ENCODE measurements around the gene CFL1.

Gene CFL1

DNA sequence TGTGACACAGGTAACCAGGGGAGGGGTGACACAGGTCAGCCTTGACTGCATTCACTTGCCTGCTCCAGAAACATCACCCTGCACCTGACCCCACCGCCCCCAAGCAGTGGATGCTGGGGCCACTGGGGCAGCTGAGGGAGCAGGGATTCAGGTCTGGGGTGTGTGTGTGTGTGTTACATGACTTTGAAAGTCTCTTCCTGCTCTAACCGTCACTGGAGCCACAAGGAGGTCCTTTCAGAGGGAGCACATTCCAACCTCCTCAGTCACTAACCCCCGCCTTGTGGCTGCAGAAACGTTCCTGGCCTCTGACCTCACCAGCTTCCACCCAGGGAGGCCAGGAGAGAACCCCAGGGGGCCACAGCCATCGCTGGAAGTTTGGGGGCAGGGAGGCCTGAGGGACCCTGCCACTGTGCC is 45.1 kb upstream of the CFL1 start:
- H3K4me3 ChIP-seq (ENCODE audit: low read length, poor library complexity, severe bottlenecking), result no peak overlapping the region
- H3K9me3 ChIP-seq (ENCODE audit: insufficient read depth, low read depth, low read length), result no peaks in the 10 kb centered on the region
- H3K9ac ChIP-seq (ENCODE audit: low read depth, low read length, poor library complexity, severe bottlenecking), result peak overlapping the region; percentile 35
- H3K4me1 ChIP-seq (ENCODE audit: insufficient read depth, low read length, poor library complexity, severe bottlenecking), result peaks cover 7% of the 10 kb centered on the region
- no peaks in the 10 kb centered on the region for H3K9me2 ChIP-seq (replicated peaks; ENCODE audit: low read depth, low read length)
- no peaks in the 10 kb centered on the region for H4K20me1 ChIP-seq (ENCODE audit: insufficient read depth, low read length, poor library complexity, severe bottlenecking)
- H3K27me3 ChIP-seq (ENCODE audit: insufficient read depth, low read length, poor library complexity, severe bottlenecking), result no peaks in the 10 kb centered on the region
- no peaks in the 10 kb centered on the region for H3K36me3 ChIP-seq (ENCODE audit: insufficient read depth, low read length)
- peak overlapping the region; percentile 66; the same call in 1 of the 2 replicates for H2AFZ ChIP-seq (ENCODE audit: low read length)
- no peak for TF ChIP-seq EZH2phosphoT487 (IDR thresholded peaks at IDR 0.05; ENCODE audit: borderline replicate concordance)
- TF ChIP-seq, protein P1, sequence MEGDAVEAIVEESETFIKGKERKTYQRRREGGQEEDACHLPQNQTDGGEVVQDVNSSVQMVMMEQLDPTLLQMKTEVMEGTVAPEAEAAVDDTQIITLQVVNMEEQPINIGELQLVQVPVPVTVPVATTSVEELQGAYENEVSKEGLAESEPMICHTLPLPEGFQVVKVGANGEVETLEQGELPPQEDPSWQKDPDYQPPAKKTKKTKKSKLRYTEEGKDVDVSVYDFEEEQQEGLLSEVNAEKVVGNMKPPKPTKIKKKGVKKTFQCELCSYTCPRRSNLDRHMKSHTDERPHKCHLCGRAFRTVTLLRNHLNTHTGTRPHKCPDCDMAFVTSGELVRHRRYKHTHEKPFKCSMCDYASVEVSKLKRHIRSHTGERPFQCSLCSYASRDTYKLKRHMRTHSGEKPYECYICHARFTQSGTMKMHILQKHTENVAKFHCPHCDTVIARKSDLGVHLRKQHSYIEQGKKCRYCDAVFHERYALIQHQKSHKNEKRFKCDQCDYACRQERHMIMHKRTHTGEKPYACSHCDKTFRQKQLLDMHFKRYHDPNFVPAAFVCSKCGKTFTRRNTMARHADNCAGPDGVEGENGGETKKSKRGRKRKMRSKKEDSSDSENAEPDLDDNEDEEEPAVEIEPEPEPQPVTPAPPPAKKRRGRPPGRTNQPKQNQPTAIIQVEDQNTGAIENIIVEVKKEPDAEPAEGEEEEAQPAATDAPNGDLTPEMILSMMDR (conservative IDR thresholded peaks at IDR 0.05; ENCODE audit: low read length), result no peak
- no peak overlapping the region for H3K4me2 ChIP-seq (ENCODE audit: low read depth, low read length, poor library complexity, severe bottlenecking)
- no peaks in the 10 kb centered on the region for H3F3A ChIP-seq (ENCODE audit: low read depth)
- H3K79me2 ChIP-seq (ENCODE audit: insufficient read depth, low read length), result no peaks in the 10 kb centered on the region

GRCh38 chr11:65900899-65901180 is 42.9 kb upstream of the CFL1 start:
- Histone ChIP-seq H3K4me3 (ENCODE audit: low read length, poor library complexity, severe bottlenecking) (no peak overlapping the region), H3K27me3 (ENCODE audit: insufficient read depth, low read length, poor library complexity, severe bottlenecking) (no peaks in the 10 kb centered on the region), H3F3A (ENCODE audit: low read depth) (no peaks in the 10 kb centered on the region), H3K4me2 (ENCODE audit: low read depth, low read length, poor library complexity, severe bottlenecking) (peak overlapping the region; percentile 69), H3K9me3 (ENCODE audit: insufficient read depth, low read depth, low read length) (no peaks in the 10 kb centered on the region), H3K79me2 (ENCODE audit: insufficient read depth, low read length) (no peaks in the 10 kb centered on the region), H3K4me1 (ENCODE audit: insufficient read depth, low read length, poor library complexity, severe bottlenecking) (peaks cover 7% of the 10 kb centered on the region), H3K36me3 (ENCODE audit: insufficient read depth, low read length) (no peaks in the 10 kb centered on the region), H2AFZ (ENCODE audit: low read length) (0 out of 2 replicates have a peak overlapping the region, but pooled peaks have one; percentile 53), H3K9me2 (replicated peaks; ENCODE audit: low read depth, low read length) (no peaks in the 10 kb centered on the region), H4K20me1 (ENCODE audit: insufficient read depth, low read length, poor library complexity, severe bottlenecking) (no peaks in the 10 kb centered on the region), H3K9ac (ENCODE audit: low read depth, low read length, poor library complexity, severe bottlenecking) (no peak overlapping the region)
- TF ChIP-seq EZH2phosphoT487 (IDR thresholded peaks at IDR 0.05; ENCODE audit: borderline replicate concordance), result no peak
- TF ChIP-seq, protein P1 (conservative IDR thresholded peaks at IDR 0.05; ENCODE audit: low read length), result no peak

DNA sequence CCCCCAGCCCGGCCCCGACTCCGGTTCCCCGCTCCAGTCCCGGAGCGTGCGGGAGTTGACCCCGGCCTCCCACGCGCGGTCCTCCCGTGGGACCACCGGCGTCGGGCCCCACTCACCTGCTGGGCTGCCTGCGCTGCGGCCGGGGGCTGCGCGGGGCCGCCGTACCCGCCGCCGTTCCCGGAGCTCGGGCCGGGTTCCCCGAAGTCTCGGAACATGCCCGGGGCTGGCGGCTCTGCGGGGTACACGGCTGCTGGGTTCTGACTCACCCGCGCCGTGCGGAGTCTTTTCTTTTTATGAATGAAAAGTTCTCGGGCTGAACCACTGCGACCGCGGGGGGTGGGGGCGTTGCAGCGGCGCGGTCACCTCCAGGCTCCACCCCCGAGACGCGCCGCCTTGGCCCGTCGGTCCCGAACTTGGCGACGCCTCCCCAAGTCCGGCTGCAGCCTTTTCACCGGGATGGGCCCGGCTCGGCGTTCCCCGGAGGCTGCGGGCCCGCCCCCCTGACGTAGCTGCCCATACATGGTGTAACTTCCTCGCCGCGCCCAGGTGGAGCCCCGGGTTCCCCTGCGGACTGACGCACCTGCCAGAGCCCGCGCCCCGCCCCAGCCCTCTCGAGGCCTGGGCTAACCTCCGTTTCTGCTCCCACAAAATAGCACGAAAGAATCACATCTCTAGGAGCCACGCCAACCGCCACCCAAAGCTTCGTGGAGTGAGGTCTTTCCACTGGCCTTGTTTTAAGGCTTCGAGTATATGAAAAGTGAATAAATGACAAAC is 42.3 kb upstream of the CFL1 start, which contains the start of gene FOSL1:
Gene FOSL1 (minus strand): TSS at position 264 of the 774 bp plus-strand sequence. CDS start 49 bp downstream, at position 215.
- H3K79me2 ChIP-seq (ENCODE audit: insufficient read depth, low read length), result no peaks in the 10 kb centered on the region
- no peaks in the 10 kb centered on the region for H3F3A ChIP-seq (ENCODE audit: low read depth)
- peaks cover 7% of the 10 kb centered on the region for H3K4me1 ChIP-seq (ENCODE audit: insufficient read depth, low read length, poor library complexity, severe bottlenecking)
- no peaks in the 10 kb centered on the region for H3K9me3 ChIP-seq (ENCODE audit: insufficient read depth, low read depth, low read length)
- TF ChIP-seq, protein P1 (conservative IDR thresholded peaks at IDR 0.05; ENCODE audit: low read length), result no peak
- no peak for TF ChIP-seq EZH2phosphoT487 (IDR thresholded peaks at IDR 0.05; ENCODE audit: borderline replicate concordance)
- H3K36me3 ChIP-seq (ENCODE audit: insufficient read depth, low read length), result no peaks in the 10 kb centered on the region
- H2AFZ ChIP-seq (ENCODE audit: low read length), result peak within 1 kb of the TSS; percentile 53; the same call in 1 of the 2 replicates
- H3K4me2 ChIP-seq (ENCODE audit: low read depth, low read length, poor library complexity, severe bottlenecking), result peak within 1 kb of the TSS; percentile 69
- H3K9me2 ChIP-seq (replicated peaks; ENCODE audit: low read depth, low read length), result no peaks in the 10 kb centered on the region
- no peak within 1 kb of the TSS for H3K9ac ChIP-seq (ENCODE audit: low read depth, low read length, poor library complexity, severe bottlenecking)
- no peaks in the 10 kb centered on the region for H4K20me1 ChIP-seq (ENCODE audit: insufficient read depth, low read length, poor library complexity, severe bottlenecking)
- H3K27me3 ChIP-seq (ENCODE audit: insufficient read depth, low read length, poor library complexity, severe bottlenecking), result no peaks in the 10 kb centered on the region
- peak within 1 kb of the TSS; percentile 57 for H3K4me3 ChIP-seq (ENCODE audit: low read length, poor library complexity, severe bottlenecking)
